Gastrocnemius medialis (tissue), 4 donors: Measurements from ENCODE around the gene PPM1E. TPM values are rescaled to one million over a fixed set of nuclear protein-coding genes. Genes with fewer than 3 reads are reported as not detected.
"Not testable (repeated sequence)": the region's sequence is repeated elsewhere in the genome, so short reads cannot be mapped to it uniquely, and the experiment has no call there.

Experiments
- ATAC-seq, 2 donors: fragments of 150-250 bp; one replicate each; pipeline ENCODE4 v1.9.1; 2016
- DNase-seq, 2 donors: peaks; one replicate each; pipeline ENCODE4 v3.0.0-alpha.2; 2019
- H3K27ac ChIP-seq, 4 donors: fragments of 200-600 bp; sonication (generic); 1 replicate in 1 of 4; 2 replicates in 3 of 4; pipeline ENCODE4 v1.5.1; 2016 to 2018; ENCODE audit warnings: mild to moderate bottlenecking in 2 of 4, moderate library complexity in 1 of 4
- H3K27me3 ChIP-seq, 3 donors: fragments of 200-600 bp; sonication (generic) in 2 of 3; 1 replicate in 1 of 3; 2 replicates in 2 of 3; pipeline versions ENCODE4 v1.5.1 to v1.6.0; 2016 to 2019; ENCODE audit warnings: mild to moderate bottlenecking in 1 of 3, moderate library complexity in 1 of 3
- H3K36me3 ChIP-seq, 2 donors: fragments of 200-600 bp; sonication (generic) in 1 of 2; one replicate each; pipeline ENCODE4 v1.5.1; 2017 to 2018
- H3K4me1 ChIP-seq, 2 donors: fragments of 200-600 bp; sonication (generic) in 1 of 2; one replicate each; pipeline ENCODE4 v1.5.1; 2016 to 2017; ENCODE audit warnings: mild to moderate bottlenecking in 2 of 2
- H3K4me3 ChIP-seq, 4 donors: fragments of 200-600 bp; sonication (generic) in 3 of 4; 1 replicate in 1 of 4; 2 replicates in 3 of 4; pipeline ENCODE4 v1.5.1; 2016 to 2019; ENCODE audit warnings: mild to moderate bottlenecking in 2 of 4
- H3K9me3 ChIP-seq, 3 donors: fragments of 200-600 bp; sonication (generic) in 2 of 3; 1 replicate in 1 of 3; 2 replicates in 2 of 3; pipeline ENCODE4 v1.5.1; 2016 to 2019
- POLR2A ChIP-seq, 2 donors: fragments of 450-650 bp; IDR thresholded peaks; one replicate each; pipeline ENCODE4 v1.6.1; 2017; ENCODE audit warnings: antibody characterized with exemption in 2 of 2, mild to moderate bottlenecking in 2 of 2, moderate library complexity in 2 of 2
- in situ Hi-C, 4 donors: fragments of 200-750 bp; cut with MboI; loops; one replicate each; pipeline versions ENCODE4 v1.15.0 to v1.8.0; 2017; ENCODE audit warnings: low sequenced_read_pairs in 4 of 4
- intact Hi-C: fragments of 100-400 bp; cut with DNase I; formaldehyde crosslinking; loops from one replicate; pipeline ENCODE4 v1.15.1; 2023; ENCODE audit warnings: low total_unique reads
- total RNA-seq, 4 donors: library from RNA; depleted of rRNA; stranded (reverse); fragments of >200 nt; gene quantifications; one replicate each; pipeline versions ENCODE4 v1.1.0 to v1.2.3, GENCODE V29; 2016
- TF ChIP-seq, protein P1 (sequence below), 5 experiments: fragments of 450-650 bp in 3 of 5; fragments of 200-600 bp in 2 of 5; sonication (generic) in 2 of 5; IDR thresholded peaks in 4 of 5; conservative IDR thresholded peaks in 1 of 5; 1 replicate in 4 of 5; 2 replicates in 1 of 5; pipeline ENCODE4 v1.5.1; 2016 to 2019; ENCODE audit warnings: antibody characterized with exemption in 5 of 5, mild to moderate bottlenecking in 3 of 5, moderate library complexity in 3 of 5

PPM1E gene
- total RNA-seq, 4 donors from 2014 or later: 0.04 to 0.07 TPM; not detected in 2

GRCh38 chr17:58832514-58832913, 76.9 kb downstream of the PPM1E start:
- no peak overlapping the region for H3K4me3 ChIP-seq
- H3K27me3 ChIP-seq: no peaks in the 10 kb centered on the region
- H3K36me3 ChIP-seq: no peaks in the 10 kb centered on the region
- H3K27ac ChIP-seq: no peak overlapping the region
- TF ChIP-seq, protein P1, sequence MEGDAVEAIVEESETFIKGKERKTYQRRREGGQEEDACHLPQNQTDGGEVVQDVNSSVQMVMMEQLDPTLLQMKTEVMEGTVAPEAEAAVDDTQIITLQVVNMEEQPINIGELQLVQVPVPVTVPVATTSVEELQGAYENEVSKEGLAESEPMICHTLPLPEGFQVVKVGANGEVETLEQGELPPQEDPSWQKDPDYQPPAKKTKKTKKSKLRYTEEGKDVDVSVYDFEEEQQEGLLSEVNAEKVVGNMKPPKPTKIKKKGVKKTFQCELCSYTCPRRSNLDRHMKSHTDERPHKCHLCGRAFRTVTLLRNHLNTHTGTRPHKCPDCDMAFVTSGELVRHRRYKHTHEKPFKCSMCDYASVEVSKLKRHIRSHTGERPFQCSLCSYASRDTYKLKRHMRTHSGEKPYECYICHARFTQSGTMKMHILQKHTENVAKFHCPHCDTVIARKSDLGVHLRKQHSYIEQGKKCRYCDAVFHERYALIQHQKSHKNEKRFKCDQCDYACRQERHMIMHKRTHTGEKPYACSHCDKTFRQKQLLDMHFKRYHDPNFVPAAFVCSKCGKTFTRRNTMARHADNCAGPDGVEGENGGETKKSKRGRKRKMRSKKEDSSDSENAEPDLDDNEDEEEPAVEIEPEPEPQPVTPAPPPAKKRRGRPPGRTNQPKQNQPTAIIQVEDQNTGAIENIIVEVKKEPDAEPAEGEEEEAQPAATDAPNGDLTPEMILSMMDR (IDR thresholded peaks at IDR 0.05 in 4 of 5, conservative IDR thresholded peaks at IDR 0.05 in 1 of 5): no peak
- TF ChIP-seq POLR2A (IDR thresholded peaks at IDR 0.05): no peak
- DNase-seq: no peak
- no peaks in the 10 kb centered on the region for H3K9me3 ChIP-seq
- ATAC-seq: no peak
- H3K4me1 ChIP-seq: no peaks in the 10 kb centered on the region
- in situ Hi-C loops (no loop called here), intact Hi-C loops (no loop called here)

GRCh38 chr17:58837699-58838098, 82.0 kb downstream of the PPM1E start:
- in situ Hi-C loops: no loop called here
- H3K27me3 ChIP-seq: no peaks in the 10 kb centered on the region
- H3K4me3 ChIP-seq: no peak overlapping the region
- no peak overlapping the region for H3K27ac ChIP-seq
- H3K4me1 ChIP-seq: no peaks in the 10 kb centered on the region
- H3K36me3 ChIP-seq: no peaks in the 10 kb centered on the region
- DNase-seq (no peak), ATAC-seq (no peak)
- H3K9me3 ChIP-seq: no peaks in the 10 kb centered on the region
- intact Hi-C loops: no loop called here
- no peak for TF ChIP-seq POLR2A (IDR thresholded peaks at IDR 0.05)
- TF ChIP-seq, protein P1 (IDR thresholded peaks at IDR 0.05 in 4 of 5, conservative IDR thresholded peaks at IDR 0.05 in 1 of 5): no peak

- Histone ChIP-seq H3K27me3 (no peaks in the 10 kb centered on the region), H3K36me3 (no peaks in the 10 kb centered on the region), H3K4me1 (no peaks in the 10 kb centered on the region), H3K27ac (no peak overlapping the region), H3K4me3 (no peak overlapping the region), H3K9me3 (no peaks in the 10 kb centered on the region)
- ATAC-seq: no peak
- intact Hi-C loops (no loop called here), in situ Hi-C loops (no loop called here)
- no peak for DNase-seq
- TF ChIP-seq POLR2A (IDR thresholded peaks at IDR 0.05): no peak
- TF ChIP-seq, protein P1 (IDR thresholded peaks at IDR 0.05 in 4 of 5, conservative IDR thresholded peaks at IDR 0.05 in 1 of 5): no peak
These were observed 85.4 kb downstream of the PPM1E start for GRCh38 chr17:58840820-58841612.

- H3K27me3 ChIP-seq, ATAC-seq, DNase-seq, H3K27ac ChIP-seq, in situ Hi-C loops, H3K36me3 ChIP-seq, H3K4me1 ChIP-seq, H3K9me3 ChIP-seq, intact Hi-C loops, H3K4me3 ChIP-seq: not testable (repeated sequence)
These were observed 90.8 kb downstream of the PPM1E start for GRCh38 chr17:58846413-58846812.

GRCh38 chr17:58850106-58850505, 94.5 kb downstream of the PPM1E start:
- H3K4me3 ChIP-seq, H3K4me1 ChIP-seq, H3K27me3 ChIP-seq, H3K36me3 ChIP-seq, intact Hi-C loops, H3K9me3 ChIP-seq, ATAC-seq, H3K27ac ChIP-seq, in situ Hi-C loops, DNase-seq: not testable (repeated sequence)

DNA sequence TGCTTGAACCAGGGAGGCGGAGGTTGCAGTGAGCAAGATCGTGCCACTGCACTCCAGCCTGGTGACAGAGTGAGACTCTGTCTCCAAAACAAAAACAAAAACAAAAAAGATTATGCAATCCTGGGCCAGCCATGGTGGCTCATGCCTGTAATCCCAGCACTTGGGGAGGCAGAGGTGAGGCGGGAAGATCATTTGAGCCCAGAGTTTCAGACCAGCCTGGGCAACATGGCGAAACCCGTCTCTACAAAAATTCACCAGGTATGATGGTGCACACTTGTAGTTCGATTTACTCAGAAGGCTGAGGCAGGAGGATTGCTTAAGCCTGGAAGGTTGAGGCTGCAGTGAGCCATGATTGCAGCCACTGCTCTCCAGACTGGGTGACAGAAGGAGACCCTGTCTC, 109.6 kb downstream of the PPM1E start:
- Histone ChIP-seq H3K4me1 (no peaks in the 10 kb centered on the region), H3K9me3 (no peaks in the 10 kb centered on the region), H3K36me3 (no peaks in the 10 kb centered on the region), H3K4me3 (no peak overlapping the region), H3K27me3 (no peaks in the 10 kb centered on the region), H3K27ac (no peak overlapping the region)
- no peak for ATAC-seq
- no peak for TF ChIP-seq POLR2A (IDR thresholded peaks at IDR 0.05)
- TF ChIP-seq, protein P1 (IDR thresholded peaks at IDR 0.05 in 4 of 5, conservative IDR thresholded peaks at IDR 0.05 in 1 of 5): no peak
- in situ Hi-C loops: no loop called here
- DNase-seq: no peak
- intact Hi-C loops: no loop called here
